Bronchial epithelial cell (primary cell): Measurements from ENCODE around the gene SLC9B2. TPM values are rescaled to one million over a fixed set of nuclear protein-coding genes. Genes with fewer than 3 reads are reported as not detected.

Experiments used
- DNase-seq: peaks from one replicate; pipeline ENCODE4 v3.0.0-alpha.2; 2010; ENCODE audit warnings: low read depth
- FAIRE-seq: peaks from 2 replicates; lab custom pipeline; 2011; peaks lifted over from hg19 to GRCh38; lab: Jason Lieb, UNC
- H3K27me3 ChIP-seq: 2 replicates; pipeline ENCODE4 v1.5.1; 2011; ENCODE audit warnings: low read length; ENCODE audit not compliant: control insufficient read depth, insufficient read depth
- H3K36me3 ChIP-seq: 2 replicates; pipeline ENCODE4 v1.5.1; 2011; ENCODE audit warnings: low read length; ENCODE audit not compliant: control insufficient read depth, insufficient read depth
- H3K4me3 ChIP-seq: 2 replicates; pipeline ENCODE4 v1.5.1; 2011; ENCODE audit warnings: mild to moderate bottlenecking, low read depth, low read length, control low read depth
- CTCF ChIP-seq: IDR thresholded peaks from 2 replicates; pipeline ENCODE4 v1.5.1; 2011; ENCODE audit warnings: mild to moderate bottlenecking, moderate library complexity, low read length, control low read depth, inconsistent platforms; ENCODE audit not compliant: insufficient read depth, severe bottlenecking
- total RNA-seq: library from RNA; depleted of rRNA; stranded (reverse); fragments of >200 nt; gene quantifications from 2 replicates; pipeline ENCODE4 v1.2.1, GENCODE V29; 2014

The SLC9B2 gene
- total RNA-seq, 1 donor from 2014 or later = 16.3 TPM

- FAIRE-seq (no peak), DNase-seq (no peak)
- no peaks in the 10 kb centered on the region for H3K36me3 ChIP-seq
These were observed 29.2 kb upstream of the SLC9B2 start for GRCh38 chr4:103105558-103106356.

GRCh38 chr4:103104886-103105285 is 28.3 kb upstream of the SLC9B2 start:
- Histone ChIP-seq H3K36me3 (no peaks in the 10 kb centered on the region), H3K4me3 (no peak overlapping the region), H3K27me3 (no peaks in the 10 kb centered on the region)
- DNase-seq = no peak
- FAIRE-seq = no peak
- TF ChIP-seq CTCF = no peak

More at GRCh38 chr4:103105558-103106356, 29.2 kb upstream of the SLC9B2 start:
- Histone ChIP-seq H3K4me3 (no peak overlapping the region), H3K27me3 (no peaks in the 10 kb centered on the region)
- TF ChIP-seq CTCF = no peak

- FAIRE-seq (no peak), DNase-seq (no peak)
- Histone ChIP-seq H3K36me3 (no peaks in the 10 kb centered on the region), H3K27me3 (no peaks in the 10 kb centered on the region), H3K4me3 (no peak overlapping the region)
- TF ChIP-seq CTCF = no peak
These were observed 24.1 kb upstream of the SLC9B2 start for GRCh38 chr4:103100691-103101090.

- H3K4me3 ChIP-seq = peak within 1 kb of the TSS; percentile 37
- FAIRE-seq (peak; percentile 91), DNase-seq (peak; percentile 96)
- peak; percentile 56 for TF ChIP-seq CTCF
- H3K27me3 ChIP-seq = no peaks in the 10 kb centered on the region
- no peaks in the 10 kb centered on the region for H3K36me3 ChIP-seq
These were observed 23.3 kb upstream of the SLC9B2 start, which contains the start of gene BDH2 for GRCh38 chr4:103099691-103100392. Gene BDH2 (minus strand): TSS chr4:103099834. CDS start chr4:103096254, 3,580 bp downstream.

- TF ChIP-seq CTCF = no peak
- Histone ChIP-seq H3K4me3 (peak overlapping the region; percentile 37), H3K27me3 (no peaks in the 10 kb centered on the region), H3K36me3 (no peaks in the 10 kb centered on the region)
- DNase-seq = no peak
- no peak for FAIRE-seq
These were observed 22.3 kb upstream of the SLC9B2 start for GRCh38 chr4:103098756-103099440.
